Ovary (tissue), 9 donors: ENCODE data around the gene HCLS1. TPM values are rescaled to one million over a fixed set of nuclear protein-coding genes. Genes with fewer than 3 reads are reported as not detected.

ENCODE experiments used
- DNase-seq, 5 donors: peaks; one replicate each; pipeline ENCODE4 v3.0.0-alpha.2; 2019 to 2020
- H3K27ac ChIP-seq, 2 donors: fragments of 200-600 bp; one replicate each; pipeline versions ENCODE4 v1.5.1 to v1.8.0; 2019 to 2022
- H3K27me3 ChIP-seq: fragments of 200-600 bp; one replicate; pipeline ENCODE4 v1.8.0; 2022
- H3K36me3 ChIP-seq: fragments of 200-600 bp; sonication (generic); one replicate; pipeline ENCODE4 v1.5.1; 2019
- H3K4me1 ChIP-seq: one replicate; pipeline ENCODE4 v1.8.1; 2013; ENCODE audit warnings: mild to moderate bottlenecking, moderate library complexity; ENCODE audit not compliant: insufficient read depth
- H3K4me3 ChIP-seq: fragments of 200-600 bp; sonication (generic); one replicate; pipeline ENCODE4 v1.5.1; 2017
- H3K9me3 ChIP-seq, 2 donors: fragments of 200-600 bp in 1 of 2; sonication (generic) in 1 of 2; one replicate each; pipeline versions ENCODE4 v1.5.1 to v1.8.1; 2013 to 2019; ENCODE audit warnings: mild to moderate bottlenecking in 1 of 2, moderate library complexity in 1 of 2
- EP300 ChIP-seq: sonication (generic); formaldehyde crosslinking; IDR thresholded peaks from one replicate; pipeline ENCODE4 v1.6.1; 2017; ENCODE audit warnings: antibody characterized with exemption
- POLR2A ChIP-seq: fragments of 450-650 bp; IDR thresholded peaks from one replicate; pipeline ENCODE4 v1.6.1; 2017; ENCODE audit warnings: antibody characterized with exemption, mild to moderate bottlenecking, moderate library complexity
- WGBS, 3 donors: extraction: QIAGEN DNeasy Blood & Tissue Kit in 1 of 3; methylation state at CpG; one replicate each; pipeline versions ENCODE4 v1.1.5 to v1.1.7; 2013 to 2017; 5-methylcytosine and 5-hydroxymethylcytosine counted together
- intact Hi-C, 4 donors: fragments of 100-400 bp; cut with DNase I; formaldehyde crosslinking; loops; one replicate each; pipeline versions ENCODE4 v1.11.0 to v1.15.1; 2022 to 2023
- polyA plus RNA-seq, 2 donors: library from polyadenylated mRNA; stranded (reverse); fragments of 200-250 nt in 1 of 2; fragments of 350-450 nt in 1 of 2; fragmentation: Illumina TruSeq in 1 of 2; extraction: RNeasy Lipid Tissue Mini Kit (QIAGEN cat#74804) in 1 of 2; gene quantifications; one replicate each; pipeline ENCODE4 v1.2.3, GENCODE V29; 2013 to 2014
- total RNA-seq, 7 donors: library from RNA; depleted of rRNA in 2 of 7; stranded (reverse); fragments of >200 nt in 2 of 7; fragmentation: NEBNext Ultra II Directional in 3 of 7; extraction: Animal tissue kit (Norgen Biotek cat#: 25700) in 3 of 7; gene quantifications; one replicate each; pipeline versions ENCODE4 v1.1.0 to v1.2.4, GENCODE V29; 2016 to 2023
- TF ChIP-seq, protein P1 (sequence below), 3 donors: fragments of 450-650 bp in 2 of 3; fragments of 200-600 bp in 1 of 3; IDR thresholded peaks; one replicate each; pipeline versions ENCODE4 v1.5.1 to v1.8.0; 2016 to 2022; ENCODE audit warnings: antibody characterized with exemption in 3 of 3, mild to moderate bottlenecking in 1 of 3
- donor health status: DM: no; HTN: no; CAD: no; lungs with moderate emphysema.
- donor health status: DM: no; HTN: no; CAD: no.
- donor health status: Bipolar disorder and iron deficiency.
- donor health status: DM: yes; HTN: yes; CAD: no.
- donor health status: DM: no; HTN: no; CAD: no.
- donor health status: DM: yes; HTN: yes; CAD: no.

HCLS1 gene
- total and polyA plus RNA-seq, 9 donors: 7.0 to 45.9 (median 13.3) TPM

DNA sequence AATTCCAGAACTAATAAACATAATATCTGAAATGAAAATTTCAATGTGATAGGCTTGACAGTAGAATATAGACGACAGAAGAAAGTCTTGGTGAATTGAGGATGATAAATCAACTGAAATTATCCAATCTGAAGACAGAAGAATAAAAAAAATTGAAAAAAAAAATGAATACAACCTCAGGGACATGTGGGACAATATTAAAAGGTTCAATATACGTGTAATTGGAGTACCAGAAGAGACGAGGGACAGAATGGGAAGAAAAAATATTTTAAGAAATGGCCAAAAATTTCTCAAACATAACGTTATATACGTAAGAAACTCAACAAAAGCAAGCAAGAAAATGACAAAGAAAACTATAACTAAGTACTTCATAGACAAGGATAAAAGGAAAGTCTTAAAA, 43.3 kb upstream of the HCLS1 start:
- DNase-seq: no peak
- Histone ChIP-seq H3K4me1 (no peaks in the 10 kb centered on the region), H3K27ac (no peak overlapping the region), H3K36me3 (no peaks in the 10 kb centered on the region), H3K4me3 (no peak overlapping the region), H3K9me3 (no peaks in the 10 kb centered on the region), H3K27me3 (no peaks in the 10 kb centered on the region)
- TF ChIP-seq POLR2A (no peak), EP300 (no peak)
- TF ChIP-seq, protein P1, sequence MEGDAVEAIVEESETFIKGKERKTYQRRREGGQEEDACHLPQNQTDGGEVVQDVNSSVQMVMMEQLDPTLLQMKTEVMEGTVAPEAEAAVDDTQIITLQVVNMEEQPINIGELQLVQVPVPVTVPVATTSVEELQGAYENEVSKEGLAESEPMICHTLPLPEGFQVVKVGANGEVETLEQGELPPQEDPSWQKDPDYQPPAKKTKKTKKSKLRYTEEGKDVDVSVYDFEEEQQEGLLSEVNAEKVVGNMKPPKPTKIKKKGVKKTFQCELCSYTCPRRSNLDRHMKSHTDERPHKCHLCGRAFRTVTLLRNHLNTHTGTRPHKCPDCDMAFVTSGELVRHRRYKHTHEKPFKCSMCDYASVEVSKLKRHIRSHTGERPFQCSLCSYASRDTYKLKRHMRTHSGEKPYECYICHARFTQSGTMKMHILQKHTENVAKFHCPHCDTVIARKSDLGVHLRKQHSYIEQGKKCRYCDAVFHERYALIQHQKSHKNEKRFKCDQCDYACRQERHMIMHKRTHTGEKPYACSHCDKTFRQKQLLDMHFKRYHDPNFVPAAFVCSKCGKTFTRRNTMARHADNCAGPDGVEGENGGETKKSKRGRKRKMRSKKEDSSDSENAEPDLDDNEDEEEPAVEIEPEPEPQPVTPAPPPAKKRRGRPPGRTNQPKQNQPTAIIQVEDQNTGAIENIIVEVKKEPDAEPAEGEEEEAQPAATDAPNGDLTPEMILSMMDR (IDR thresholded peaks at IDR 0.05): no peak
- WGBS, 3 donors: 97% methylated on average over 5 of the region's 5 CpGs
- intact Hi-C loops: no loop called here

DNA sequence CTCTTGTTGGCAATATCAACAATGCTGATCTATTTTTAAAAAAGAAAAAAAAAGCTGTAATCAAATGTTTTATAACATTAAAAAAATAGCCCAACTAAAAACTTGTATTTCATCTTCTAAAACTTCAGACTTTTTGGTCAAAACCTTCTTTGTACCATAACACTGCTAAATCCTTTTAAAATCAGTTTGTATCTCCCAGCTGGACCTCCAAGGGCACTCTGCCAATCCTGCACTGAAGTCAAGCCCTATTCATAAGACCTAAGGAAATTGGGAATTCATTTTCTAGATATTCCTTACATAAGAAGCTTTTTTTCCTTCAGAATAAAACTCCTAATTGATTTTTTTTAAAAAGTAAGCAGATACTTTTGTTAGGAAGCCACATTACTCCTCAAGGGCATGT, 38.2 kb upstream of the HCLS1 start:
- TF ChIP-seq POLR2A (no peak), EP300 (no peak)
- TF ChIP-seq, protein P1 (IDR thresholded peaks at IDR 0.05): no peak

DNA sequence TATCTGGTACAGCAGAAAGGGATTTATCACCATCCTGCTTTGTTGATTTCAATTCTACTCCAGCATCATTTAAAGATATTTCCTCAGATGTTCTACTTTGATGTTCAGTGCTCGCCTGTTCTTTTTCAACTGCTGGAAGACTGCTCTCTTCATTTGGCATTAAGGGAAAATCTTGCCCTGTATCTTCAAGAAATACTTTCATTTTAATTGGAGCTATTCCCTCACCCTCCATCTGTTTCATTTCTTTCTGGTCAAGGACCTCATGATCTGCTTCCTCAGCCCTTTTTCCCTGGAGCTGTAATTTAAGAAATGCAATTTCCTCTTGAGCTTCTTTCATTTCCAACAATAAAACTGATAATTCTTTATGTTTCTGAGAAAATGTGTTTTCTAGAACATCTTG, 37.8 kb upstream of the HCLS1 start:
- TF ChIP-seq EP300: no peak
- TF ChIP-seq POLR2A: no peak
- TF ChIP-seq, protein P1 (IDR thresholded peaks at IDR 0.05): no peak
- no peak for DNase-seq
- no peaks in the 10 kb centered on the region for H3K27me3 ChIP-seq
- H3K4me3 ChIP-seq: no peak overlapping the region
- H3K36me3 ChIP-seq: no peaks in the 10 kb centered on the region
- intact Hi-C loops: no loop called here
- no peaks in the 10 kb centered on the region for H3K9me3 ChIP-seq
- H3K4me1 ChIP-seq: peaks cover 1% of the 10 kb centered on the region
- no peak overlapping the region for H3K27ac ChIP-seq
- 54 to 61% (median 58%) methylated on average over 1 of the region's 1 CpG for WGBS, 3 donors

More for the DNA sequence above, 38.2 kb upstream of the HCLS1 start:
- intact Hi-C loops: no loop called here
- Histone ChIP-seq H3K27me3 (no peaks in the 10 kb centered on the region), H3K36me3 (no peaks in the 10 kb centered on the region), H3K4me3 (no peak overlapping the region), H3K9me3 (no peaks in the 10 kb centered on the region), H3K27ac (no peak overlapping the region), H3K4me1 (peaks cover 1% of the 10 kb centered on the region)
- peak in 3 of 5 donors; percentile 19 to 56 (median 30) for DNase-seq

DNA sequence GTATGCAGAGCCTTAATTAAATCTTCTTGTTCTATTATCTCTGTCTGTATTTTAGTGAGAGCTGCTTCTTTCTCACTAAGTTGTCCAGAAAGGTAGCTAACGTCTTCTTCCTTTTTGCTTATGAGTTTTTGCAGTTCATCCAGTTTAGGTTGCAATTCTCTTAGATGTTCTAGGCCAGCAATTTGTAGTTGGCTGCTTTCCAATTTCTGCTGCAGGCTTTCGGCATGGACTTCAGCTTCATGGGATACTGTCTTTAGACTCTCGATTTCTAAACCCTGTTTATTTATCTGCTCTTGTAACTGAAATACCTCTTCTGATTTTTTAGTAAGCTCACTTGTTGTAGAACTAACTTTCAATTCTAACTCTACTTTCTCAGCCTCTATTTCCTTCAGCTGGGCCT, 35.5 kb upstream of the HCLS1 start:
- Histone ChIP-seq H3K36me3 (no peaks in the 10 kb centered on the region), H3K4me3 (no peak overlapping the region), H3K9me3 (no peaks in the 10 kb centered on the region), H3K27me3 (no peaks in the 10 kb centered on the region), H3K27ac (no peak overlapping the region), H3K4me1 (peaks cover 1% of the 10 kb centered on the region)
- no peak for DNase-seq
- intact Hi-C loops: no loop called here
- WGBS, 3 donors: 73 to 81% (median 73%) methylated on average over 3 of the region's 3 CpGs
- TF ChIP-seq POLR2A (no peak), EP300 (no peak)
- TF ChIP-seq, protein P1 (IDR thresholded peaks at IDR 0.05): no peak
